ENCODE data around the gene POU2F3.

Gene POU2F3

GRCh38 chr11:120344302-120345004, 104.5 kb downstream of the POU2F3 start:
- H3K27me3 ChIP-seq (ENCODE audit: control insufficient read depth, insufficient read depth, low read length) = no peaks in the 10 kb centered on the region
- H3K4me1 ChIP-seq (ENCODE audit: control insufficient read depth, insufficient read depth, low read length) = peaks cover 9% of the 10 kb centered on the region
- H3K36me3 ChIP-seq (ENCODE audit: control insufficient read depth, insufficient read depth, low read length) = no peaks in the 10 kb centered on the region
- H3K27ac ChIP-seq (ENCODE audit: low read depth, low read length) = no peak overlapping the region
- no peaks in the 10 kb centered on the region for H3K9me3 ChIP-seq (ENCODE audit: control insufficient read depth, insufficient read depth, low read length)
- H3K9ac ChIP-seq (ENCODE audit: low read depth, low read length) = no peak overlapping the region
- H3K4me3 ChIP-seq (ENCODE audit: low read depth, low read length) = no peak overlapping the region

GRCh38 chr11:120346233-120346632, 106.3 kb downstream of the POU2F3 start:
- H3K27me3 ChIP-seq (ENCODE audit: control insufficient read depth, insufficient read depth, low read length) = no peaks in the 10 kb centered on the region

GRCh38 chr11:120350637-120351036, 110.7 kb downstream of the POU2F3 start:
- H3K36me3 ChIP-seq (ENCODE audit: control insufficient read depth, insufficient read depth, low read length) = no peaks in the 10 kb centered on the region
- no peak overlapping the region for H3K27ac ChIP-seq (ENCODE audit: low read depth, low read length)
- no peak overlapping the region for H3K9ac ChIP-seq (ENCODE audit: low read depth, low read length)
- no peak overlapping the region for H3K4me3 ChIP-seq (ENCODE audit: low read depth, low read length)
- no peaks in the 10 kb centered on the region for H3K9me3 ChIP-seq (ENCODE audit: control insufficient read depth, insufficient read depth, low read length)
- peaks cover 4% of the 10 kb centered on the region for H3K4me1 ChIP-seq (ENCODE audit: control insufficient read depth, insufficient read depth, low read length)
- H3K27me3 ChIP-seq (ENCODE audit: control insufficient read depth, insufficient read depth, low read length) = no peaks in the 10 kb centered on the region

More at GRCh38 chr11:120346233-120346632, 106.3 kb downstream of the POU2F3 start:
- Histone ChIP-seq H3K9me3 (ENCODE audit: control insufficient read depth, insufficient read depth, low read length) (no peaks in the 10 kb centered on the region), H3K36me3 (ENCODE audit: control insufficient read depth, insufficient read depth, low read length) (no peaks in the 10 kb centered on the region), H3K27ac (ENCODE audit: low read depth, low read length) (no peak overlapping the region), H3K9ac (ENCODE audit: low read depth, low read length) (no peak overlapping the region), H3K4me3 (ENCODE audit: low read depth, low read length) (no peak overlapping the region), H3K4me1 (ENCODE audit: control insufficient read depth, insufficient read depth, low read length) (peaks cover 6% of the 10 kb centered on the region)

DNA sequence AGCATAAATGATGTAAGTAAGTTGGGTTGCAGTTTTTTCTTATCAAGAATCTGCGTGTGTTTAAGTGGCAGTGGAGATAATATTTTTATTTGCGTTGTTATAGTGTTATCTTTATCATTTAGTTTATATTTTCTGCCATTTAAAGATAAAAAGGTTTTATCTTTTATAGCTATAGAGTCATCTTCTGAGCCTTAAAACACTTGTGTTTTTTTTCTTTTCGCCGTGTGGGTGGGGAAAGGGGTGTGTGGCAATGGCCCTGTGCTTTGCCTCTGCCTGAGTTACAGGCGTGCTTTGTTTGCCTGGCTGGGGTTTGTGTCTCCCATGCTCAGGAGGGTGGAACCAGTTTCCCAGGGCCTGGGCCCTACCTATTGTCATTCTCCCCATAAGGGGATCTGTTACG, 112.5 kb downstream of the POU2F3 start:
- Histone ChIP-seq H3K36me3 (ENCODE audit: control insufficient read depth, insufficient read depth, low read length) (no peaks in the 10 kb centered on the region), H3K27me3 (ENCODE audit: control insufficient read depth, insufficient read depth, low read length) (no peaks in the 10 kb centered on the region), H3K4me3 (ENCODE audit: low read depth, low read length) (no peak overlapping the region), H3K9ac (ENCODE audit: low read depth, low read length) (no peak overlapping the region), H3K4me1 (ENCODE audit: control insufficient read depth, insufficient read depth, low read length) (peaks cover 4% of the 10 kb centered on the region), H3K27ac (ENCODE audit: low read depth, low read length) (no peak overlapping the region), H3K9me3 (ENCODE audit: control insufficient read depth, insufficient read depth, low read length) (no peaks in the 10 kb centered on the region)

DNA sequence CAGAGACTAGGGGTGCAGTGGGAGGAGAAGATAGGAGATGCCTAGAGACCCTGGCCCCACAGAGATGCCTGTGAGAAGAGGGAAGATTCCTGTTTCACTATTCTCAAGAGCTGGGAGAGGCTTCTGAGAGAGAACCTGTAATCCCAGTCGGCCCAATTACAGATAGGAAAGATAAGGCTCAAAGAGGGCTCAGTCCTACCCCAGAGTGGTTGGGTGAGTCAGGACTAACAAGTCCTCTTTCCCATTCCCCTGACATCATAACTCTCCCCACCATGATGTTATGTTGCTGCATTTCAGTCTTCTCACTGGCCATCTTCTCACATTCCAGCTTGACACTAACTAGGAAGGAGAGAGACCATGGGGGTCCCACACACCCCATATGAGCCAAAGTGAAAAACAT, 114.1 kb downstream of the POU2F3 start:
- Histone ChIP-seq H3K9ac (ENCODE audit: low read depth, low read length) (no peak overlapping the region), H3K27me3 (ENCODE audit: control insufficient read depth, insufficient read depth, low read length) (no peaks in the 10 kb centered on the region), H3K4me3 (ENCODE audit: low read depth, low read length) (no peak overlapping the region), H3K4me1 (ENCODE audit: control insufficient read depth, insufficient read depth, low read length) (peaks cover 4% of the 10 kb centered on the region), H3K27ac (ENCODE audit: low read depth, low read length) (no peak overlapping the region), H3K36me3 (ENCODE audit: control insufficient read depth, insufficient read depth, low read length) (no peaks in the 10 kb centered on the region), H3K9me3 (ENCODE audit: control insufficient read depth, insufficient read depth, low read length) (no peaks in the 10 kb centered on the region)

DNA sequence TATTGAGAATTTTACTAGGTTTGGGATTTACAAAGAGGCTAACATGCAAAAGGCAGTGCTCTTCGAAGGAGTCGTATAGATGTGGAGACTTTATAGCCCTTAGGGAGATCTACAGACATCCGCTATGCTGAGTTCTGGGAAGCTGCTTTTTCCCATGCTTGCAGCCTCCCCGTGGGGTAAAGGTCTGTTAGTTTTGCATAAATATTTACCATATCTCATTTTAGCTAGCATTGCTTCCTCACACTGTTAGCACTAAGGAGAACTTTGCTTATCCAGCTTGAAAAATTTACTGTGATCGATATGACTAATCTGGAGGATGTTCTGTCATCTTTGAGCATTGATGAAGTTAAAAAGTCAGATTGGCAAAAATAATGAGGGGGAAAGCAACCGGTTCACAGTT, 114.8 kb downstream of the POU2F3 start:
- Histone ChIP-seq H3K36me3 (ENCODE audit: control insufficient read depth, insufficient read depth, low read length) (no peaks in the 10 kb centered on the region), H3K27me3 (ENCODE audit: control insufficient read depth, insufficient read depth, low read length) (no peaks in the 10 kb centered on the region), H3K9ac (ENCODE audit: low read depth, low read length) (no peak overlapping the region), H3K4me1 (ENCODE audit: control insufficient read depth, insufficient read depth, low read length) (peaks cover 4% of the 10 kb centered on the region), H3K9me3 (ENCODE audit: control insufficient read depth, insufficient read depth, low read length) (no peaks in the 10 kb centered on the region), H3K4me3 (ENCODE audit: low read depth, low read length) (no peak overlapping the region), H3K27ac (ENCODE audit: low read depth, low read length) (no peak overlapping the region)

DNA sequence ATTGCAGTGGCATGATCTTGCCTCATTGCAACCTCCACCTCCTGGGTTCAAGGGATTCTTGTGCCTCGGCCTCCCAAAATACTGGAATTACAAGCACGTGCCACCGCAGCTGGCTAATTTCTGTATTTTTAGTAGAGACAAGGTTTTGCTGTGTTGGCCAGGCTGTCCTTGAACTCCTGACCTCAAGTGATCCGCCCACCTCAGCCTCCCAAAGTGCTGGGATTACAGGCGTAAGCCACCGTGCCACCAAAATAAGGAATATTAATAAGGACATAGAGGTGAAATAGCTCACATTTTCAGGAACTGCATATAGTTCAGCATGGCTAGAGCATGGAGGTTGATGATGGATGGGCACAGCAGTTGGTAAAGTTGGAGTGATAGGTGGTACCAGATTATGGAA, 117.7 kb downstream of the POU2F3 start:
- H3K4me1 ChIP-seq (ENCODE audit: control insufficient read depth, insufficient read depth, low read length) = peaks cover 4% of the 10 kb centered on the region
- no peak overlapping the region for H3K9ac ChIP-seq (ENCODE audit: low read depth, low read length)
- no peak overlapping the region for H3K27ac ChIP-seq (ENCODE audit: low read depth, low read length)
- no peaks in the 10 kb centered on the region for H3K9me3 ChIP-seq (ENCODE audit: control insufficient read depth, insufficient read depth, low read length)
- no peaks in the 10 kb centered on the region for H3K27me3 ChIP-seq (ENCODE audit: control insufficient read depth, insufficient read depth, low read length)
- H3K4me3 ChIP-seq (ENCODE audit: low read depth, low read length) = no peak overlapping the region
- no peaks in the 10 kb centered on the region for H3K36me3 ChIP-seq (ENCODE audit: control insufficient read depth, insufficient read depth, low read length)

DNA sequence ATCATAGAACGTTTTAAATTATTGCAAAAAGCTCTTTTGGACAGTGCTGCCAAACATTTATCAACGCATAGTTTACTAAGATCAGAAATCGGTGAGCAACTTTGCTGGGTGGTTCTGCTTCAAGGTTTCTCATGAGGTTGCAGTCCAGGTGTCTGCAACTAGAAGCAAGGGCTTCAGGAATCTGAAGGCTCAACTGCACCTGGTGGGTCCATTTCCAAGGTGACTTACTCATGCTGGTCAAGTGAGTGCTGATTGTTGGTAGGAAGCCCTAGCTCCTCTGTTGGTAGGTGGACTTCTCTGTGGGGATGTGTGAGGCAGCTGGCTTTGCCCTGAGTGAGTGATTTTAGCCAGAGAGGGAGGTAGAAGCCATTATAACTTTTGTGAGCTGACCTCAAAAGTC, 118.8 kb downstream of the POU2F3 start:
- Histone ChIP-seq H3K9me3 (ENCODE audit: control insufficient read depth, insufficient read depth, low read length) (no peaks in the 10 kb centered on the region), H3K9ac (ENCODE audit: low read depth, low read length) (no peak overlapping the region), H3K4me1 (ENCODE audit: control insufficient read depth, insufficient read depth, low read length) (peaks cover 4% of the 10 kb centered on the region), H3K36me3 (ENCODE audit: control insufficient read depth, insufficient read depth, low read length) (no peaks in the 10 kb centered on the region), H3K27me3 (ENCODE audit: control insufficient read depth, insufficient read depth, low read length) (no peaks in the 10 kb centered on the region), H3K4me3 (ENCODE audit: low read depth, low read length) (no peak overlapping the region), H3K27ac (ENCODE audit: low read depth, low read length) (no peak overlapping the region)

DNA sequence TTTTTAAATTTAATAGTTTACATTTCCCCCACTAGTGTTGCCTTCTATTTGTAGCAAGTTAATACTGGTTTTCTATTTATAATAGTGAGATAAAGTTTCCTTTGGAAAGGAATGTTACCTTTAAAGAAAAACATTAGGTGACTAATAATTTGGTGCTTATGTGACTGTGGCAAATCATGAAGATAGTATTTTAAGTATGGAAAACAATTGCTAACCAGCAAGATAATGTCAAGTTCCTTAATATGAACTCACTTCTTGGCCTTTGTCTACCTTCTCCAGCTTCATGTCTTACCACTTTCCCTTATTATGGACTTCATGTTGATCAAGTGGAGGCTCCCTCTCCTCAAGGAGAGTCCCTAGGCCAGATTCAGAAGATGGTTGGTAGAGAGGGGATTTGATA, 123.5 kb downstream of the POU2F3 start:
- no peaks in the 10 kb centered on the region for H3K36me3 ChIP-seq (ENCODE audit: control insufficient read depth, insufficient read depth, low read length)
- no peak overlapping the region for H3K9ac ChIP-seq (ENCODE audit: low read depth, low read length)
- no peak overlapping the region for H3K4me3 ChIP-seq (ENCODE audit: low read depth, low read length)
- H3K27ac ChIP-seq (ENCODE audit: low read depth, low read length) = no peak overlapping the region
- no peaks in the 10 kb centered on the region for H3K4me1 ChIP-seq (ENCODE audit: control insufficient read depth, insufficient read depth, low read length)
- H3K27me3 ChIP-seq (ENCODE audit: control insufficient read depth, insufficient read depth, low read length) = no peaks in the 10 kb centered on the region
- H3K9me3 ChIP-seq (ENCODE audit: control insufficient read depth, insufficient read depth, low read length) = no peaks in the 10 kb centered on the region

- Histone ChIP-seq H3K27me3 (ENCODE audit: control insufficient read depth, insufficient read depth, low read length) (no peaks in the 10 kb centered on the region), H3K9me3 (ENCODE audit: control insufficient read depth, insufficient read depth, low read length) (no peaks in the 10 kb centered on the region)
Observed at GRCh38 chr11:120365512-120365911, 125.6 kb downstream of the POU2F3 start.

More at GRCh38 chr11:120365512-120365911, 125.6 kb downstream of the POU2F3 start:
- peaks cover 5% of the 10 kb centered on the region for H3K4me1 ChIP-seq (ENCODE audit: control insufficient read depth, insufficient read depth, low read length)
- H3K27ac ChIP-seq (ENCODE audit: low read depth, low read length) = no peak overlapping the region
- H3K4me3 ChIP-seq (ENCODE audit: low read depth, low read length) = no peak overlapping the region
- H3K36me3 ChIP-seq (ENCODE audit: control insufficient read depth, insufficient read depth, low read length) = no peaks in the 10 kb centered on the region
- H3K9ac ChIP-seq (ENCODE audit: low read depth, low read length) = no peak overlapping the region

Measured in HUES48 (cell line).